Sigmoid colon (tissue), 4 donors: ENCODE measurements around the gene BBS2.

Experiments
- EP300 ChIP-seq, 4 donors: sonication (generic); formaldehyde crosslinking; IDR thresholded peaks; one replicate each; pipeline ENCODE4 v1.6.1; 2017; ENCODE audit warnings: antibody characterized with exemption in 4 of 4
- POLR2A ChIP-seq, 2 donors: fragments of 450-650 bp; IDR thresholded peaks; one replicate each; pipeline ENCODE4 v1.6.1; 2016; ENCODE audit warnings: antibody characterized with exemption in 2 of 2, mild to moderate bottlenecking in 2 of 2, moderate library complexity in 2 of 2
- POLR2AphosphoS5 ChIP-seq, 4 donors: sonication (generic); formaldehyde crosslinking; IDR thresholded peaks; one replicate each; pipeline ENCODE4 v1.6.1; 2017; ENCODE audit warnings: antibody characterized with exemption in 4 of 4
- TF ChIP-seq, protein P1 (sequence below), 4 experiments: fragments of 450-650 bp in 3 of 4; fragments of 200-600 bp in 1 of 4; IDR thresholded peaks; one replicate each; pipeline ENCODE4 v1.5.1; 2016 to 2019; ENCODE audit warnings: antibody characterized with exemption in 4 of 4, mild to moderate bottlenecking in 3 of 4, moderate library complexity in 2 of 4

DNA sequence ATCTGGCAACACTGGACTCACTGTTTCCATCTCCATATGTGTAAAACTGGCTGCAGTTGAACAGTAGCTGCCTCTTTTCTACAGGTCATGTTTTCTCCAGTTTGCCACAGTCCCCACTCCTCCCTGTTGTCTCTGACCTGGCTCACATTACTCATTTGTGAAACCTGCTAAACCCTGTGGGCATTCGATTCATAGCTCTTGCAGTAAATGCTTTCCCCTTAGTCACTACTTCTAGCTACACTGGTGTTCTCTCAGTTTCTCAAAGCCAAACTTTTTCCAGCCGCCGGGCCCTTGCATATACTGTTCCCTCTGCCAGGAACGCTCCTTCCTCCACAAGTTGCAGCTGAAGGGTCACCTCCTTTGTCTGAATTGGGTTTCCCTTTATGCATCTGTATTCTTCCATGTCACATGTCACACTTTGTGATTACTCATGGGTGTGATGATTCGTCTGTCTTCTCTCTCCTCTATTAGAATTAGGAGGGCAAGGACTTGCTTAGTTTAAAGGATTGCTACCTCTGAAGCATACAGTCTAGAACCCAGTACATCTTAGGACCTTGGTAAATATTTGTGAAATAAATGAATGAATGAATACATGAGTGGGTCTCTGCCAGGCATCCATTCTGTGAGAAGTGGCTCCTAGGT is 30.0 kb upstream of the BBS2 start:
- TF ChIP-seq, protein P1, sequence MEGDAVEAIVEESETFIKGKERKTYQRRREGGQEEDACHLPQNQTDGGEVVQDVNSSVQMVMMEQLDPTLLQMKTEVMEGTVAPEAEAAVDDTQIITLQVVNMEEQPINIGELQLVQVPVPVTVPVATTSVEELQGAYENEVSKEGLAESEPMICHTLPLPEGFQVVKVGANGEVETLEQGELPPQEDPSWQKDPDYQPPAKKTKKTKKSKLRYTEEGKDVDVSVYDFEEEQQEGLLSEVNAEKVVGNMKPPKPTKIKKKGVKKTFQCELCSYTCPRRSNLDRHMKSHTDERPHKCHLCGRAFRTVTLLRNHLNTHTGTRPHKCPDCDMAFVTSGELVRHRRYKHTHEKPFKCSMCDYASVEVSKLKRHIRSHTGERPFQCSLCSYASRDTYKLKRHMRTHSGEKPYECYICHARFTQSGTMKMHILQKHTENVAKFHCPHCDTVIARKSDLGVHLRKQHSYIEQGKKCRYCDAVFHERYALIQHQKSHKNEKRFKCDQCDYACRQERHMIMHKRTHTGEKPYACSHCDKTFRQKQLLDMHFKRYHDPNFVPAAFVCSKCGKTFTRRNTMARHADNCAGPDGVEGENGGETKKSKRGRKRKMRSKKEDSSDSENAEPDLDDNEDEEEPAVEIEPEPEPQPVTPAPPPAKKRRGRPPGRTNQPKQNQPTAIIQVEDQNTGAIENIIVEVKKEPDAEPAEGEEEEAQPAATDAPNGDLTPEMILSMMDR (IDR thresholded peaks at IDR 0.05), result no peak
- no peak for TF ChIP-seq EP300 (IDR thresholded peaks at IDR 0.05)
- no peak for TF ChIP-seq POLR2A (IDR thresholded peaks at IDR 0.05)
- TF ChIP-seq POLR2AphosphoS5 (IDR thresholded peaks at IDR 0.05), result no peak
